Metanephros (tissue), 1 donor: Measurements from ENCODE around the gene CABS1. TPM values are rescaled to one million over a fixed set of nuclear protein-coding genes. Genes with fewer than 3 reads are reported as not detected.

Experiments used
- total RNA-seq: library from RNA; depleted of rRNA; stranded (reverse); fragments of >200 nt; gene quantifications from one replicate; pipeline ENCODE4 v1.2.3, GENCODE V29; 2014

The CABS1 gene
- not detected for total RNA-seq

GRCh38 chr4:70334681-70335080 is at the start of gene CABS1:
Gene CABS1 (plus strand): TSS chr4:70334981. CDS start chr4:70335040, 59 bp downstream.

GRCh38 chr4:70360460-70360859 is 25.7 kb downstream of the CABS1 start, which contains the start of gene SMR3A:
Gene SMR3A (plus strand): TSS chr4:70360760. CDS start chr4:70362116, 1,356 bp downstream.

GRCh38 chr4:70382691-70383181 is 48.0 kb downstream of the CABS1 start, which contains the start of gene SMR3B:
Gene SMR3B (plus strand): TSS chr4:70383131. CDS start chr4:70384511, 1,380 bp downstream.

Other genes with a start within 250 kb of the CABS1 start
- not detected for gene PRR27, start 180.7 kb upstream of the CABS1 start, total RNA-seq
- gene ODAM, start 139.3 kb upstream of the CABS1 start, total RNA-seq = 0.29 TPM
- 0.82 TPM for gene FDCSP, start 108.9 kb upstream of the CABS1 start, total RNA-seq
- not detected for gene CSN3, start 92.4 kb upstream of the CABS1 start, total RNA-seq
- not detected for gene SMR3A, start 25.8 kb downstream of the CABS1 start, total RNA-seq
- gene SMR3B, start 48.1 kb downstream of the CABS1 start, total RNA-seq = not detected
- not detected for gene OPRPN, start 63.0 kb downstream of the CABS1 start, total RNA-seq
- gene MUC7, start 137.2 kb downstream of the CABS1 start, total RNA-seq = not detected
- not detected for gene AMTN, start 183.6 kb downstream of the CABS1 start, total RNA-seq